ENCODE results near the gene ADNP. TPM values are rescaled to one million over a fixed set of nuclear protein-coding genes. Genes with fewer than 3 reads are reported as not detected.

Gene ADNP
- total RNA-seq, 1 donor from 2014 or later, result 144 TPM

GRCh38 chr20:50969912-50970311 lies 38.7 kb upstream of the ADNP start:
- H3K9me3 Mint-ChIP-seq (ENCODE audit: low read depth), result peaks cover 3% of the 10 kb centered on the region
- no peak for DNase-seq (ENCODE audit: low spot score, unreplicated experiment)

GRCh38 chr20:50969435-50969834 lies 38.2 kb upstream of the ADNP start:
- Mint-ChIP-seq H3K4me3 (ENCODE audit: low read depth) (no peak overlapping the region), H3K36me3 (ENCODE audit: insufficient read depth) (no peaks in the 10 kb centered on the region), H3K9me3 (ENCODE audit: low read depth) (no peaks in the 10 kb centered on the region), H3K4me1 (ENCODE audit: low read depth) (no peaks in the 10 kb centered on the region), H3K27ac (no peak overlapping the region), H3K27me3 (peaks cover 19% of the 10 kb centered on the region)
- no peak for DNase-seq (ENCODE audit: low spot score, unreplicated experiment)
- no peak for TF ChIP-seq CTCF (IDR thresholded peaks at IDR 0.05; ENCODE audit: unreplicated experiment)

More at GRCh38 chr20:50969912-50970311, 38.7 kb upstream of the ADNP start:
- no peaks in the 10 kb centered on the region for H3K4me1 Mint-ChIP-seq (ENCODE audit: low read depth)
- no peaks in the 10 kb centered on the region for H3K36me3 Mint-ChIP-seq (ENCODE audit: insufficient read depth)
- H3K27ac Mint-ChIP-seq, result no peak overlapping the region
- no peak for TF ChIP-seq CTCF (IDR thresholded peaks at IDR 0.05; ENCODE audit: unreplicated experiment)
- peaks cover 19% of the 10 kb centered on the region for H3K27me3 Mint-ChIP-seq
- H3K4me3 Mint-ChIP-seq (ENCODE audit: low read depth), result no peak overlapping the region

- DNase-seq (ENCODE audit: low spot score, unreplicated experiment), result no peak
- peaks cover 19% of the 10 kb centered on the region for H3K27me3 Mint-ChIP-seq
- no peaks in the 10 kb centered on the region for H3K4me1 Mint-ChIP-seq (ENCODE audit: low read depth)
- no peaks in the 10 kb centered on the region for H3K9me3 Mint-ChIP-seq (ENCODE audit: low read depth)
- no peak overlapping the region for H3K27ac Mint-ChIP-seq
- no peak for TF ChIP-seq CTCF (IDR thresholded peaks at IDR 0.05; ENCODE audit: unreplicated experiment)
- H3K36me3 Mint-ChIP-seq (ENCODE audit: insufficient read depth), result no peaks in the 10 kb centered on the region
- H3K4me3 Mint-ChIP-seq (ENCODE audit: low read depth), result no peak overlapping the region
These were observed 37.1 kb upstream of the ADNP start for GRCh38 chr20:50968289-50968688.

- Mint-ChIP-seq H3K36me3 (ENCODE audit: insufficient read depth) (no peaks in the 10 kb centered on the region), H3K4me3 (ENCODE audit: low read depth) (no peak overlapping the region), H3K27ac (no peak overlapping the region), H3K4me1 (ENCODE audit: low read depth) (no peaks in the 10 kb centered on the region), H3K9me3 (ENCODE audit: low read depth) (no peaks in the 10 kb centered on the region), H3K27me3 (peaks cover 16% of the 10 kb centered on the region)
- DNase-seq (ENCODE audit: low spot score, unreplicated experiment), result no peak
- no peak for TF ChIP-seq CTCF (IDR thresholded peaks at IDR 0.05; ENCODE audit: unreplicated experiment)
These were observed 36.3 kb upstream of the ADNP start for GRCh38 chr20:50967586-50967985.

GRCh38 chr20:50959543-50960126 lies 28.4 kb upstream of the ADNP start:
- Mint-ChIP-seq H3K4me1 (ENCODE audit: low read depth) (peaks cover 26% of the 10 kb centered on the region), H3K4me3 (ENCODE audit: low read depth) (peak overlapping the region; percentile 99), H3K27ac (peak overlapping the region; percentile 100), H3K27me3 (peaks cover under 1% of the 10 kb centered on the region), H3K36me3 (ENCODE audit: insufficient read depth) (peaks cover 8% of the 10 kb centered on the region), H3K9me3 (ENCODE audit: low read depth) (peaks cover 3% of the 10 kb centered on the region)
- no peak for DNase-seq (ENCODE audit: low spot score, unreplicated experiment)
- TF ChIP-seq CTCF (IDR thresholded peaks at IDR 0.05; ENCODE audit: unreplicated experiment), result no peak
